Sigmoid colon (tissue), 4 donors: ENCODE results near the gene CHPF2.

Experiments
- EP300 ChIP-seq, 4 donors: sonication (generic); formaldehyde crosslinking; IDR thresholded peaks; one replicate each; pipeline ENCODE4 v1.6.1; 2017; ENCODE audit warnings: antibody characterized with exemption in 4 of 4
- POLR2A ChIP-seq, 2 donors: fragments of 450-650 bp; IDR thresholded peaks; one replicate each; pipeline ENCODE4 v1.6.1; 2016; ENCODE audit warnings: antibody characterized with exemption in 2 of 2, mild to moderate bottlenecking in 2 of 2, moderate library complexity in 2 of 2
- POLR2AphosphoS5 ChIP-seq, 4 donors: sonication (generic); formaldehyde crosslinking; IDR thresholded peaks; one replicate each; pipeline ENCODE4 v1.6.1; 2017; ENCODE audit warnings: antibody characterized with exemption in 4 of 4
- TF ChIP-seq, protein P1 (sequence below), 4 experiments: fragments of 450-650 bp in 3 of 4; fragments of 200-600 bp in 1 of 4; IDR thresholded peaks; one replicate each; pipeline ENCODE4 v1.5.1; 2016 to 2019; ENCODE audit warnings: antibody characterized with exemption in 4 of 4, mild to moderate bottlenecking in 3 of 4, moderate library complexity in 2 of 4

DNA sequence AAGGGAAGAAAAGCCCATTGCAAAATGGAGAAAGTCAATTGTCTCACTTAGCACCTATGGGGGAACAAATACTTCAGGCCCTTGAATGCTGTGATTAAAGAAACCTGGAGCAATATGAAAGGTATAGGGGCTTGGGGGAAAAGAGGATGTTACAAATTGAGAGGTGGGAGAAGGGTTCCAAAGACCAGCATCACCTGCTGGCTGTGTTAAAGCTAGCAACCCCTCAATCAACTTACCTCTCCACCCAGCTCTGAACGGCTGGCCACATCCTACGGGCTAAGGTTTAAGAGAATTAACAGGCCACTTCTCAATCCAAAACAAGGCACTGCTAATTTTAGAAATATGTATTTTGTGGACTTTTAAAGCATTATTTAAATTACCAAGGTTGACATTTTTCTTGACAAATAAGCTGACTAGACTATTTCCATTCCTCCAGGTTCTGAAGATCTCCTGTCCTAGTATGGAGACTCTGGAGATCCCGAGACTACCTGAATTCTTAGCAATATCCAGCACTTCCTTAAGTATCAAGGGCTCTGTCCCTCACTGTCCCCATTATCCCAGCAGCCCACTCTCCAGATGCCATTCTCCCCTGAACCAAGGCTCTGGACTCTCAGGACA is 21.0 kb upstream of the CHPF2 start:
- TF ChIP-seq POLR2A (IDR thresholded peaks at IDR 0.05) (no peak), POLR2AphosphoS5 (IDR thresholded peaks at IDR 0.05) (no peak), EP300 (IDR thresholded peaks at IDR 0.05) (no peak)
- TF ChIP-seq, protein P1, sequence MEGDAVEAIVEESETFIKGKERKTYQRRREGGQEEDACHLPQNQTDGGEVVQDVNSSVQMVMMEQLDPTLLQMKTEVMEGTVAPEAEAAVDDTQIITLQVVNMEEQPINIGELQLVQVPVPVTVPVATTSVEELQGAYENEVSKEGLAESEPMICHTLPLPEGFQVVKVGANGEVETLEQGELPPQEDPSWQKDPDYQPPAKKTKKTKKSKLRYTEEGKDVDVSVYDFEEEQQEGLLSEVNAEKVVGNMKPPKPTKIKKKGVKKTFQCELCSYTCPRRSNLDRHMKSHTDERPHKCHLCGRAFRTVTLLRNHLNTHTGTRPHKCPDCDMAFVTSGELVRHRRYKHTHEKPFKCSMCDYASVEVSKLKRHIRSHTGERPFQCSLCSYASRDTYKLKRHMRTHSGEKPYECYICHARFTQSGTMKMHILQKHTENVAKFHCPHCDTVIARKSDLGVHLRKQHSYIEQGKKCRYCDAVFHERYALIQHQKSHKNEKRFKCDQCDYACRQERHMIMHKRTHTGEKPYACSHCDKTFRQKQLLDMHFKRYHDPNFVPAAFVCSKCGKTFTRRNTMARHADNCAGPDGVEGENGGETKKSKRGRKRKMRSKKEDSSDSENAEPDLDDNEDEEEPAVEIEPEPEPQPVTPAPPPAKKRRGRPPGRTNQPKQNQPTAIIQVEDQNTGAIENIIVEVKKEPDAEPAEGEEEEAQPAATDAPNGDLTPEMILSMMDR (IDR thresholded peaks at IDR 0.05), result no peak
